Activated CD8-positive, alpha-beta memory T cell treated with anti-CD3 and anti-CD28 coated beads, Interleukin-2, amount 50 U/mL, for 48 hours (primary cell): ENCODE results near the gene CCDC197.
A peak's percentile ranks its signal among the peaks of the same experiment; 100 is the strongest.

ENCODE experiments used
- DNase-seq: peaks from one replicate; pipeline ENCODE4 v3.0.0-alpha.2; 2020

CCDC197 gene

GRCh38 chr14:94001501-94002396 lies 4.6 kb downstream of the CCDC197 start:
- DNase-seq, result peak; percentile 82

GRCh38 chr14:94003397-94003796 lies 6.3 kb downstream of the CCDC197 start:
- no peak for DNase-seq

GRCh38 chr14:94004015-94004414 lies 6.9 kb downstream of the CCDC197 start:
- no peak for DNase-seq

- DNase-seq, result no peak
These were observed 8.4 kb downstream of the CCDC197 start for GRCh38 chr14:94005324-94006073.

- DNase-seq, result no peak
These were observed 11.1 kb downstream of the CCDC197 start for GRCh38 chr14:94008234-94008633.

GRCh38 chr14:94009767-94010166 lies 12.7 kb downstream of the CCDC197 start:
- no peak for DNase-seq

GRCh38 chr14:94010625-94011024 lies 13.5 kb downstream of the CCDC197 start:
- DNase-seq, result no peak

- no peak for DNase-seq
These were observed 14.7 kb downstream of the CCDC197 start for GRCh38 chr14:94011795-94012194.

- DNase-seq, result no peak
These were observed 17.3 kb downstream of the CCDC197 start for GRCh38 chr14:94014382-94014781.

- no peak for DNase-seq
These were observed 18.1 kb downstream of the CCDC197 start for GRCh38 chr14:94015223-94015622.

- DNase-seq, result no peak
These were observed 19.4 kb downstream of the CCDC197 start for GRCh38 chr14:94016446-94016976.

GRCh38 chr14:94018308-94018707 lies 21.2 kb downstream of the CCDC197 start:
- no peak for DNase-seq

GRCh38 chr14:94019329-94019728 lies 22.2 kb downstream of the CCDC197 start:
- DNase-seq, result no peak

GRCh38 chr14:94020267-94020666 lies 23.2 kb downstream of the CCDC197 start:
- no peak for DNase-seq

GRCh38 chr14:94021001-94021400 lies 23.9 kb downstream of the CCDC197 start:
- DNase-seq, result no peak

GRCh38 chr14:94021416-94022157 lies 24.5 kb downstream of the CCDC197 start:
- no peak for DNase-seq

GRCh38 chr14:94022532-94023411 lies 25.7 kb downstream of the CCDC197 start:
- DNase-seq, result no peak

- no peak for DNase-seq
These were observed 27.4 kb downstream of the CCDC197 start for GRCh38 chr14:94024549-94024948.

- no peak for DNase-seq
These were observed 28.6 kb downstream of the CCDC197 start for GRCh38 chr14:94025720-94026119.

- DNase-seq, result peak; percentile 97
These were observed 29.2 kb downstream of the CCDC197 start, which contains the start of gene OTUB2 for GRCh38 chr14:94026173-94026888. Gene OTUB2 (plus strand): TSS chr14:94026340. CDS start chr14:94026538, 198 bp downstream.

GRCh38 chr14:94026889-94027469 lies 29.9 kb downstream of the CCDC197 start:
- DNase-seq, result no peak
